SK-N-SH treated with all-trans-retinoic acid at 6 μM for 48 hours (cell line): Measurements from ENCODE around the gene TCAIM.

ENCODE experiments used
- ARNTL ChIP-seq: fragments of 450-650 bp; formaldehyde crosslinking; IDR thresholded peaks from 2 replicates; pipeline ENCODE4 v1.5.0; 2020; ENCODE audit warnings: low read depth, mild to moderate bottlenecking, moderate library complexity, borderline replicate concordance
- CSDC2 ChIP-seq: fragments of 250-450 bp; sonication (Bioruptor Pico); IDR thresholded peaks from 2 replicates; pipeline ENCODE4 v1.5.0; 2020; ENCODE audit warnings: mild to moderate bottlenecking, moderate library complexity
- GLIS3 ChIP-seq: fragments of 250-450 bp; sonication (Bioruptor Pico); IDR thresholded peaks from 2 replicates; pipeline ENCODE4 v1.5.0; 2020; ENCODE audit warnings: mild to moderate bottlenecking, moderate library complexity
- OSR1 ChIP-seq: fragments of 250-450 bp; sonication (Bioruptor Pico); IDR thresholded peaks from 2 replicates; pipeline ENCODE4 v1.8.0; 2022; ENCODE audit warnings: moderate library complexity, mild to moderate bottlenecking, inconsistent platforms
- PPARA ChIP-seq: fragments of 250-450 bp; sonication (Bioruptor Pico); IDR thresholded peaks from 2 replicates; pipeline ENCODE4 v1.5.0; 2020; ENCODE audit warnings: mild to moderate bottlenecking, borderline replicate concordance
- RARB ChIP-seq: fragments of 250-450 bp; sonication (Bioruptor Pico); IDR thresholded peaks from 2 replicates; pipeline ENCODE4 v1.8.0; 2021; ENCODE audit warnings: mild to moderate bottlenecking, moderate library complexity
- TOX ChIP-seq: fragments of 250-450 bp; sonication (Bioruptor Pico); IDR thresholded peaks from 2 replicates; pipeline ENCODE4 v1.8.0; 2021; ENCODE audit warnings: mild to moderate bottlenecking, moderate library complexity, borderline replicate concordance
- ZFP30 ChIP-seq: fragments of 450-650 bp; formaldehyde crosslinking; IDR thresholded peaks from 2 replicates; pipeline ENCODE4 v1.5.0; 2022; ENCODE audit warnings: mild to moderate bottlenecking, moderate library complexity
- ZNF70 ChIP-seq: fragments of 450-650 bp; formaldehyde crosslinking; IDR thresholded peaks from 2 replicates; pipeline ENCODE4 v1.5.0; 2020; ENCODE audit warnings: mild to moderate bottlenecking, moderate library complexity
- TF ChIP-seq, protein P1 (sequence below): fragments of 250-450 bp; sonication (Bioruptor Pico); IDR thresholded peaks from 2 replicates; pipeline ENCODE4 v1.5.1; 2020; ENCODE audit warnings: low read depth, mild to moderate bottlenecking, moderate library complexity
- TF ChIP-seq, protein P2 (sequence below): fragments of 250-450 bp; sonication (Bioruptor Pico); IDR thresholded peaks from 2 replicates; pipeline ENCODE4 v1.8.0; 2020; ENCODE audit warnings: mild to moderate bottlenecking, moderate library complexity, borderline replicate concordance
- TF ChIP-seq, protein P3 (sequence below): fragments of 250-450 bp; sonication (Bioruptor Pico); IDR thresholded peaks from 2 replicates; pipeline ENCODE4 v1.5.0; 2020; ENCODE audit warnings: mild to moderate bottlenecking, moderate library complexity

DNA sequence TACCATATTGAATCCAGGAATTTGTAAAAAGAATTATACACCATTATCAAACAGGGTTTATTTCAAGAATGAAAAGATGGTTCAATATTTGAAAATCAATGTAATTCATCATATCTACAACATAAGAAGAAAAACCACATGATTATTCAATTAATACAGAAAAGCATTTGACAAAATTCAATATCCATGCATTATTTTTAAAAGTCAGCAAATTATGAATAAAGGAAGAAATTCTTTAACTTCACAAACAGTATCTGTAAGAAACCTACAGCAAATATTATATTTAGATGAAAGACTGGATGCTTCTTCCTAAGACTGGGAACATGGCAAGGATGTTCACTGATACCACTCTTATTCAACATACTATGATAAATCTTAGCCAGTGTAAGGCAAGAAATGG is 41.3 kb upstream of the TCAIM start:
- TF ChIP-seq RARB = no peak
- TF ChIP-seq ZNF70 (CRISPR knock-in tag) = no peak
- no peak for TF ChIP-seq GLIS3 (CRISPR knock-in tag)
- TF ChIP-seq OSR1 (CRISPR knock-in tag) = no peak
- TF ChIP-seq ARNTL = no peak
- no peak for TF ChIP-seq ZFP30
- TF ChIP-seq PPARA = no peak
- TF ChIP-seq, protein P1, sequence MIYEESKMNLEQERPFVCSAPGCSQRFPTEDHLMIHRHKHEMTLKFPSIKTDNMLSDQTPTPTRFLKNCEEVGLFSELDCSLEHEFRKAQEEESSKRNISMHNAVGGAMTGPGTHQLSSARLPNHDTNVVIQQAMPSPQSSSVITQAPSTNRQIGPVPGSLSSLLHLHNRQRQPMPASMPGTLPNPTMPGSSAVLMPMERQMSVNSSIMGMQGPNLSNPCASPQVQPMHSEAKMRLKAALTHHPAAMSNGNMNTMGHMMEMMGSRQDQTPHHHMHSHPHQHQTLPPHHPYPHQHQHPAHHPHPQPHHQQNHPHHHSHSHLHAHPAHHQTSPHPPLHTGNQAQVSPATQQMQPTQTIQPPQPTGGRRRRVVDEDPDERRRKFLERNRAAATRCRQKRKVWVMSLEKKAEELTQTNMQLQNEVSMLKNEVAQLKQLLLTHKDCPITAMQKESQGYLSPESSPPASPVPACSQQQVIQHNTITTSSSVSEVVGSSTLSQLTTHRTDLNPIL (CRISPR knock-in tag) = no peak
- TF ChIP-seq, protein P2, sequence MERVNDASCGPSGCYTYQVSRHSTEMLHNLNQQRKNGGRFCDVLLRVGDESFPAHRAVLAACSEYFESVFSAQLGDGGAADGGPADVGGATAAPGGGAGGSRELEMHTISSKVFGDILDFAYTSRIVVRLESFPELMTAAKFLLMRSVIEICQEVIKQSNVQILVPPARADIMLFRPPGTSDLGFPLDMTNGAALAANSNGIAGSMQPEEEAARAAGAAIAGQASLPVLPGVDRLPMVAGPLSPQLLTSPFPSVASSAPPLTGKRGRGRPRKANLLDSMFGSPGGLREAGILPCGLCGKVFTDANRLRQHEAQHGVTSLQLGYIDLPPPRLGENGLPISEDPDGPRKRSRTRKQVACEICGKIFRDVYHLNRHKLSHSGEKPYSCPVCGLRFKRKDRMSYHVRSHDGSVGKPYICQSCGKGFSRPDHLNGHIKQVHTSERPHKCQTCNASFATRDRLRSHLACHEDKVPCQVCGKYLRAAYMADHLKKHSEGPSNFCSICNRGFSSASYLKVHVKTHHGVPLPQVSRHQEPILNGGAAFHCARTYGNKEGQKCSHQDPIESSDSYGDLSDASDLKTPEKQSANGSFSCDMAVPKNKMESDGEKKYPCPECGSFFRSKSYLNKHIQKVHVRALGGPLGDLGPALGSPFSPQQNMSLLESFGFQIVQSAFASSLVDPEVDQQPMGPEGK = no peak
- no peak for TF ChIP-seq CSDC2 (CRISPR knock-in tag)
- TF ChIP-seq, protein P3, sequence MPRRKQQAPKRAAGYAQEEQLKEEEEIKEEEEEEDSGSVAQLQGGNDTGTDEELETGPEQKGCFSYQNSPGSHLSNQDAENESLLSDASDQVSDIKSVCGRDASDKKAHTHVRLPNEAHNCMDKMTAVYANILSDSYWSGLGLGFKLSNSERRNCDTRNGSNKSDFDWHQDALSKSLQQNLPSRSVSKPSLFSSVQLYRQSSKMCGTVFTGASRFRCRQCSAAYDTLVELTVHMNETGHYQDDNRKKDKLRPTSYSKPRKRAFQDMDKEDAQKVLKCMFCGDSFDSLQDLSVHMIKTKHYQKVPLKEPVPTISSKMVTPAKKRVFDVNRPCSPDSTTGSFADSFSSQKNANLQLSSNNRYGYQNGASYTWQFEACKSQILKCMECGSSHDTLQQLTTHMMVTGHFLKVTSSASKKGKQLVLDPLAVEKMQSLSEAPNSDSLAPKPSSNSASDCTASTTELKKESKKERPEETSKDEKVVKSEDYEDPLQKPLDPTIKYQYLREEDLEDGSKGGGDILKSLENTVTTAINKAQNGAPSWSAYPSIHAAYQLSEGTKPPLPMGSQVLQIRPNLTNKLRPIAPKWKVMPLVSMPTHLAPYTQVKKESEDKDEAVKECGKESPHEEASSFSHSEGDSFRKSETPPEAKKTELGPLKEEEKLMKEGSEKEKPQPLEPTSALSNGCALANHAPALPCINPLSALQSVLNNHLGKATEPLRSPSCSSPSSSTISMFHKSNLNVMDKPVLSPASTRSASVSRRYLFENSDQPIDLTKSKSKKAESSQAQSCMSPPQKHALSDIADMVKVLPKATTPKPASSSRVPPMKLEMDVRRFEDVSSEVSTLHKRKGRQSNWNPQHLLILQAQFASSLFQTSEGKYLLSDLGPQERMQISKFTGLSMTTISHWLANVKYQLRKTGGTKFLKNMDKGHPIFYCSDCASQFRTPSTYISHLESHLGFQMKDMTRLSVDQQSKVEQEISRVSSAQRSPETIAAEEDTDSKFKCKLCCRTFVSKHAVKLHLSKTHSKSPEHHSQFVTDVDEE = no peak
- TF ChIP-seq TOX (CRISPR knock-in tag) = no peak
